ENCODE measurements around the gene MUC5B. TPM values are rescaled to one million over a fixed set of nuclear protein-coding genes. Genes with fewer than 3 reads are reported as not detected.

Gene MUC5B
- total and polyA plus RNA-seq, 2 of the 13 experiments (the other 11 are each of a cell fraction or from before 2014, with no cell fraction given) = 0.01 TPM; not detected in 1

DNA sequence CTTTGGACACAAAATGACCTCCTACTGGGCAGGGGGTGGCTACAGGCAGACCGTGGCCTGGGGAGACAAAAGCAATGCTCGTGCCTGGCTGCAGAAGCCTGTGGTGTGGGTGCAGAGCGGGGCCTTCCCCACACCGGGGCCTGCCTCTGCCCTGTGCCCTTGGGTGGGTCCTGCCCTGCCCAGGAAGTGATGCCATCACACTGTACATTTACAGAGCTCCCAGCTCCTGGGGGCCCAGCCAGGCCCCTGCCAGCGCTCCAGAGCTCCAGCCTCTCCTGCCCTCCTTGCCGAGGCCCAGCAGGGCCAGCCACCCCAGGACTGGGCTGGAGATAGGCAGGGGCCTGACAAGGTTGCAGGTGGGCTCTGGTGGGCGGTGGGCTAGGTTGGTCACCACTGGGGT, 40.1 kb downstream of the MUC5B start:
- FAIRE-seq (no peak), DNase-seq (ENCODE audit: low spot score) (peak; percentile 5), ATAC-seq (peak; percentile 34)
- no TSS peak for BruUV-seq (replicated peaks)
- Histone ChIP-seq H3K9ac (ENCODE audit: insufficient read depth, low read depth, low read length) (peak overlapping the region; percentile 81), H3K4me3 (replicated peaks in 1 of 3; ENCODE audit: insufficient read depth in 1 of 3, low read depth in 2 of 3, low read length in 3 of 3) (peak overlapping the region; percentile 53 to 83 (median 57)), H3K27ac (ENCODE audit: extremely low read length, insufficient read depth, low read length) (peak overlapping the region; percentile 28), H3K36me3 (replicated peaks in 1 of 2; ENCODE audit: control insufficient read depth in 1 of 2, insufficient read depth in 2 of 2, low read length in 2 of 2) (no peaks in the 10 kb centered on the region), H3K9me3 (ENCODE audit: low read length) (peaks cover 13% of the 10 kb centered on the region; the same call in 1 of the 2 replicates), H3K4me1 (ENCODE audit: insufficient read depth, low read length) (peaks cover 27% of the 10 kb centered on the region), H3K79me2 (ENCODE audit: insufficient read depth, low read length) (no peaks in the 10 kb centered on the region), H2AFZ (ENCODE audit: low read length) (no peak overlapping the region), H3K27me3 (ENCODE audit: control insufficient read depth in 1 of 2, insufficient read depth in 2 of 2, low read length in 2 of 2) (no peaks in the 10 kb centered on the region; a peak in 1 of 5 replicates), H3K4me2 (ENCODE audit: low read depth, low read length) (peak overlapping the region; percentile 99), H4K20me1 (ENCODE audit: insufficient read depth, low read length) (no peaks in the 10 kb centered on the region)
- POLR2A ChIA-PET = interaction anchor here (0.7 to 1.4 kb wide), 8 partner anchors 13 to 444 kb away, joined by 3 to 5 read pairs (median 3); partner anchors contain the start of gene BRSK2
- CTCF ChIA-PET (ENCODE audit: low intra/inter-chr PET ratio, low total read pairs) = no interaction called here
- in situ Hi-C loops (cut with HindIII; ENCODE audit: extremely low pct_ligation_motif_present, low pct_unique_long_range_greater_than_20kb) (no loop called here), intact Hi-C loops (cut with micrococcal nuclease; ENCODE audit: unreplicated experiment) (loop anchor here (5.0 to 10.0 kb wide), 2 partner anchors 58 to 94 kb away; no protein-coding TSS in a partner anchor)
- WGBS (ENCODE audit: low lambda C conversion rate) = 14% methylated on average over 1 of the region's 7 CpGs
- TF ChIP-seq RCOR2 (CRISPR knock-in tag; IDR thresholded peaks at IDR 0.05) (no peak), NCOA1 (CRISPR knock-in tag; IDR thresholded peaks at IDR 0.05) (no peak), MEF2D (CRISPR knock-in tag; IDR thresholded peaks at IDR 0.05) (no peak), PAX8 (CRISPR knock-in tag; IDR thresholded peaks at IDR 0.05; ENCODE audit: borderline replicate concordance) (no peak), JARID2 (CRISPR knock-in tag; IDR thresholded peaks at IDR 0.05; ENCODE audit: insufficient replicate concordance) (no peak), NRL (CRISPR knock-in tag; IDR thresholded peaks at IDR 0.05; ENCODE audit: borderline replicate concordance) (no peak), ZNF20 (CRISPR knock-in tag; IDR thresholded peaks at IDR 0.05) (no peak), NR1H2 (CRISPR knock-in tag; IDR thresholded peaks at IDR 0.05; ENCODE audit: borderline replicate concordance, low read depth) (no peak), BRF2 (CRISPR knock-in tag; IDR thresholded peaks at IDR 0.05) (no peak), ZNF605 (CRISPR knock-in tag; IDR thresholded peaks at IDR 0.05) (no peak), ZMYM4 (CRISPR knock-in tag; IDR thresholded peaks at IDR 0.05) (no peak), ZNF430 (CRISPR knock-in tag; IDR thresholded peaks at IDR 0.05) (no peak), ZNF235 (CRISPR knock-in tag; IDR thresholded peaks at IDR 0.05; ENCODE audit: borderline replicate concordance) (no peak)
- TF ChIP-seq, protein P1, sequence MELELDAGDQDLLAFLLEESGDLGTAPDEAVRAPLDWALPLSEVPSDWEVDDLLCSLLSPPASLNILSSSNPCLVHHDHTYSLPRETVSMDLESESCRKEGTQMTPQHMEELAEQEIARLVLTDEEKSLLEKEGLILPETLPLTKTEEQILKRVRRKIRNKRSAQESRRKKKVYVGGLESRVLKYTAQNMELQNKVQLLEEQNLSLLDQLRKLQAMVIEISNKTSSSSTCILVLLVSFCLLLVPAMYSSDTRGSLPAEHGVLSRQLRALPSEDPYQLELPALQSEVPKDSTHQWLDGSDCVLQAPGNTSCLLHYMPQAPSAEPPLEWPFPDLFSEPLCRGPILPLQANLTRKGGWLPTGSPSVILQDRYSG (CRISPR knock-in tag; IDR thresholded peaks at IDR 0.05) = no peak
- TF ChIP-seq, protein P2, sequence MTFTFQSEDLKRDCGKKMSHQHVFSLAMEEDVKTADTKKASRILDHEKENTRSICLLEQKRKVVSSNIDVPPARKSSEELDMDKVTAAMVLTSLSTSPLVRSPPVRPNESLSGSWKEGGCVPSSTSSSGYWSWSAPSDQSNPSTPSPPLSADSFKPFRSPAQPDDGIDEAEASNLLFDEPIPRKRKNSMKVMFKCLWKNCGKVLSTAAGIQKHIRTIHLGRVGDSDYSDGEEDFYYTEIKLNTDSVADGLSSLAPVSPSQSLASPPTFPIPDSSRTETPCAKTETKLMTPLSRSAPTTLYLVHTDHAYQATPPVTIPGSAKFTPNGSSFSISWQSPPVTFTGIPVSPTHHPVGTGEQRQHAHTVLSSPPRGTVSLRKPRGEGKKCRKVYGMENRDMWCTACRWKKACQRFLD (CRISPR knock-in tag; IDR thresholded peaks at IDR 0.05; ENCODE audit: borderline replicate concordance) = no peak
- TF ChIP-seq, protein P3, sequence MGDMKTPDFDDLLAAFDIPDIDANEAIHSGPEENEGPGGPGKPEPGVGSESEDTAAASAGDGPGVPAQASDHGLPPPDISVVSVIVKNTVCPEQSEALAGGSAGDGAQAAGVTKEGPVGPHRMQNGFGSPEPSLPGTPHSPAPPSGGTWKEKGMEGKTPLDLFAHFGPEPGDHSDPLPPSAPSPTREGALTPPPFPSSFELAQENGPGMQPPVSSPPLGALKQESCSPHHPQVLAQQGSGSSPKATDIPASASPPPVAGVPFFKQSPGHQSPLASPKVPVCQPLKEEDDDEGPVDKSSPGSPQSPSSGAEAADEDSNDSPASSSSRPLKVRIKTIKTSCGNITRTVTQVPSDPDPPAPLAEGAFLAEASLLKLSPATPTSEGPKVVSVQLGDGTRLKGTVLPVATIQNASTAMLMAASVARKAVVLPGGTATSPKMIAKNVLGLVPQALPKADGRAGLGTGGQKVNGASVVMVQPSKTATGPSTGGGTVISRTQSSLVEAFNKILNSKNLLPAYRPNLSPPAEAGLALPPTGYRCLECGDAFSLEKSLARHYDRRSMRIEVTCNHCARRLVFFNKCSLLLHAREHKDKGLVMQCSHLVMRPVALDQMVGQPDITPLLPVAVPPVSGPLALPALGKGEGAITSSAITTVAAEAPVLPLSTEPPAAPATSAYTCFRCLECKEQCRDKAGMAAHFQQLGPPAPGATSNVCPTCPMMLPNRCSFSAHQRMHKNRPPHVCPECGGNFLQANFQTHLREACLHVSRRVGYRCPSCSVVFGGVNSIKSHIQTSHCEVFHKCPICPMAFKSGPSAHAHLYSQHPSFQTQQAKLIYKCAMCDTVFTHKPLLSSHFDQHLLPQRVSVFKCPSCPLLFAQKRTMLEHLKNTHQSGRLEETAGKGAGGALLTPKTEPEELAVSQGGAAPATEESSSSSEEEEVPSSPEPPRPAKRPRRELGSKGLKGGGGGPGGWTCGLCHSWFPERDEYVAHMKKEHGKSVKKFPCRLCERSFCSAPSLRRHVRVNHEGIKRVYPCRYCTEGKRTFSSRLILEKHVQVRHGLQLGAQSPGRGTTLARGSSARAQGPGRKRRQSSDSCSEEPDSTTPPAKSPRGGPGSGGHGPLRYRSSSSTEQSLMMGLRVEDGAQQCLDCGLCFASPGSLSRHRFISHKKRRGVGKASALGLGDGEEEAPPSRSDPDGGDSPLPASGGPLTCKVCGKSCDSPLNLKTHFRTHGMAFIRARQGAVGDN (CRISPR knock-in tag; IDR thresholded peaks at IDR 0.05) = peak; percentile 33; the same call in 1 of the 2 replicates
- TF ChIP-seq, protein P4, sequence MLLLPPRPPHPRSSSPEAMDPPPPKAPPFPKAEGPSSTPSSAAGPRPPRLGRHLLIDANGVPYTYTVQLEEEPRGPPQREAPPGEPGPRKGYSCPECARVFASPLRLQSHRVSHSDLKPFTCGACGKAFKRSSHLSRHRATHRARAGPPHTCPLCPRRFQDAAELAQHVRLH (CRISPR knock-in tag; IDR thresholded peaks at IDR 0.05; ENCODE audit: borderline replicate concordance, low read depth) = no peak

All from HepG2 (cell line).